Common myeloid progenitor, CD34-positive (primary cell): ENCODE data around the gene KRTAP2-3.
"Not testable (repeated sequence)": the region's sequence is repeated elsewhere in the genome, so short reads cannot be mapped to it uniquely, and the experiment has no call there.

Experiments used
- CTCF ChIA-PET: fragments of 350-600 bp; sonication (Branson Sonifier 250); formaldehyde crosslinking; loops from one replicate; lab custom pipeline; 2021; ENCODE audit warnings: antibody characterized with exemption; lab: Charles Lee
- POLR2A ChIA-PET: fragments of 350-600 bp; sonication (Branson Sonifier 250); formaldehyde crosslinking; loops from one replicate; lab custom pipeline; 2021; ENCODE audit warnings: antibody characterized with exemption; lab: Charles Lee
- DNase-seq, 3 donors: peaks; one replicate each; pipeline versions ENCODE4 v3.0.0 to v3.0.0-alpha.2; 2013
- H3K27ac ChIP-seq, 2 experiments: 1 replicate in 1 of 2; 2 replicates in 1 of 2; pipeline ENCODE4 v1.7.0; 2013; ENCODE audit warnings: inconsistent platforms in 2 of 2, low read length in 2 of 2, mild to moderate bottlenecking in 2 of 2, low read depth in 1 of 2, moderate library complexity in 1 of 2; ENCODE audit not compliant: severe bottlenecking in 2 of 2, insufficient read depth in 1 of 2, poor library complexity in 1 of 2
- H3K27me3 ChIP-seq, 5 experiments: replicated peaks in 2 of 5; 1 replicate in 3 of 5; 2 replicates in 2 of 5; pipeline versions ENCODE4 v1.6.1 to v1.7.0; 2013; ENCODE audit warnings: low read length in 4 of 5, mild to moderate bottlenecking in 2 of 5, moderate library complexity in 2 of 5, inconsistent platforms in 1 of 5; ENCODE audit not compliant: insufficient read depth in 5 of 5, control insufficient read depth in 4 of 5
- H3K36me3 ChIP-seq, 4 experiments: 1 replicate in 2 of 4; 2 replicates in 2 of 4; pipeline versions ENCODE4 v1.6.1 to v1.7.0; 2013; ENCODE audit warnings: low read length in 3 of 4, control low read depth in 1 of 4, mild to moderate bottlenecking in 1 of 4; ENCODE audit not compliant: control insufficient read depth in 4 of 4, insufficient read depth in 4 of 4
- H3K4me1 ChIP-seq, 4 experiments: 1 replicate in 3 of 4; 2 replicates in 1 of 4; pipeline versions ENCODE4 v1.6.1 to v1.7.1; 2013; ENCODE audit warnings: low read length in 3 of 4, mild to moderate bottlenecking in 3 of 4, control low read depth in 1 of 4, inconsistent platforms in 1 of 4, moderate library complexity in 1 of 4; ENCODE audit not compliant: control insufficient read depth in 4 of 4, insufficient read depth in 4 of 4; ENCODE audit errors: control extremely low read depth in 1 of 4
- H3K4me3 ChIP-seq, 7 experiments: 1 replicate in 4 of 7; 2 replicates in 3 of 7; pipeline versions ENCODE4 v1.5.1 to v1.7.0; 2013; ENCODE audit warnings: mild to moderate bottlenecking in 7 of 7, low read length in 6 of 7, moderate library complexity in 6 of 7, inconsistent platforms in 2 of 7, low read depth in 2 of 7, control low read depth in 1 of 7; ENCODE audit not compliant: insufficient read depth in 4 of 7, control insufficient read depth in 1 of 7; ENCODE audit errors: extremely low read depth in 1 of 7
- H3K9me3 ChIP-seq, 5 experiments: 1 replicate in 4 of 5; 2 replicates in 1 of 5; pipeline versions ENCODE4 v1.6.1 to v1.7.1; 2013; ENCODE audit warnings: low read length in 4 of 5, mild to moderate bottlenecking in 2 of 5, inconsistent platforms in 1 of 5, low read depth in 1 of 5, moderate library complexity in 1 of 5; ENCODE audit not compliant: control insufficient read depth in 4 of 5, insufficient read depth in 2 of 5; ENCODE audit errors: control extremely low read depth in 1 of 5
- WGBS: methylation state at CpG from one replicate; pipeline ENCODE4 v1.1.5; 2013; ENCODE audit not compliant: insufficient coverage; 5-methylcytosine and 5-hydroxymethylcytosine counted together

Gene KRTAP2-3

DNA sequence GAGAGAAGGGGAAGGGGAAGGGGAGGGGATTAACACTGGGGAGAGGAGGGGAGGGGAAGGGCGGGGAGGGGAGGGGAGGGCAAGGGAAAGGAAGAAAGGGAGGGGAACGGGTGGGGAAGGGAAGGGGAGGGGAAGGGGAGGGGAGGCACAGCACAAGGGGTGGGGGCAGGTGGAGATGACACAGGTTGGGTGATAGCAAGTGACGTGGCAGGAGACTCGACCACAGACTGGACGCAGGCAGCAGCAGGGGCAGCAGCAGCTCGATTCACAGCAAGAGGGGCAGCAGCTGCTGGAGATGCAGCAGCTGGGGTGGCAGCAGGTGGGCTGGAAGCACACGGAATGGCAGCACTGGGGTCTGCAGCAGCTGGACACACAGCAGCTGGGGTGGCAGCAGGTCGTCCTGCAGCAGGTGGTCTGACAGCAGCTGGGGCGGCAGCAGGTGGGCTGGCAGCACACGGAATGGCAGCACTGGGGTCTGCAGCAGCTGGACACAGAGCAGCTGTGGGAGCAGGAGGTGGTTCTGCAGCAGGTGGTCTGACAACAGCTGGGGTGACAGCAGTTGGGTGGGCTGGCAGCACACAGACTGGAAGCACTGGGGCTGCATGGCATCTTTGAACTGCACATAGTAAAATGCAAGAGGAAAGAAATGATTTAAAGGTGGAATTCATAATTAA is 41.8 kb upstream of the KRTAP2-3 start, which contains the start of gene KRTAP4-16:
Gene KRTAP4-16 (minus strand): TSS at position 624 of the 674 bp plus-strand sequence. CDS start 0 bp downstream, at position 624.
- CTCF ChIA-PET = no interaction called here
- Histone ChIP-seq H3K9me3 (no peaks in the 10 kb centered on the region), H3K4me3 (no peak within 1 kb of the TSS), H3K4me1 (peaks cover 0 to 8% (median 3%) of the 10 kb centered on the region in 4 experiments), H3K27ac (no peak within 1 kb of the TSS), H3K27me3 (no peaks in the 10 kb centered on the region), H3K36me3 (no peaks in the 10 kb centered on the region)
- whole genome bisulfite sequencing = 96% methylated on average over 8 of the region's 10 CpGs
- no peak for DNase-seq
- POLR2A ChIA-PET = no interaction called here

DNA sequence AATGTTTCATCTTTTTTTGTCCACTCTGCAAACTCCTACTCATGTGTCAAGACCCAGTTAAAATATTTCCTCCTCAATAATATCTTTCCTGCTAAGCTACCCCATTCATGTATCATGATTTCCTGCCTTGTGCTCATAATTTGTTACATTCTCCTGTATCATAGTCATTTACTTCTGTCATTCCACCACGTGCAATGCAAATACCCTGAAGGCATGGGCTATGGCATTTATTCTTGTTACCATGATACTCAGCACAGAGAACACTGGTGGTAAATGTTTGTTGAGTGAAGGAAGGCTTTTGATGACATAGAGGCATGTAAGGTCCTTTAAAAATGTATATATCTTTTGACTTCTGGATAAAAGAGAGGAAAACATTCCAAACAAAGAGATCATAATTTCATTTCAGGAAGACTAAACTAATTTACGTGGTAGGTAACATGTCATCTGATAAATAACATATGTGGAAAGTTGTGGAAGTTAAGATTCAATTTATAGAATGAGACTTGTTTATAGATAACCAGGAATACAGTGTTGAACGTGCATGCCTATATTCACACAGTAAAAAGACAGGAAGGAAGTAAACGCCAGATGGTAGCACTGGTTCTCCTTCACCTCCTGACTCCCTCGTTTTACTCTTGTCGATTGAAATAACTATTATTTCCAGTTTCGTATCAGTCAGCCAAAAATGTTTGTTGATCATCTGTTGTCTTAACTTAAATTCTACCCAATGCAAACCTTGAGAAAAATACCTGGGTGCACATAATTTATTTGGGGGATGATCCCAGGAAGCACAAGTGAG is 40.0 kb upstream of the KRTAP2-3 start:
- H3K27me3 ChIP-seq, H3K9me3 ChIP-seq, H3K36me3 ChIP-seq, H3K4me3 ChIP-seq, POLR2A ChIA-PET, CTCF ChIA-PET, H3K4me1 ChIP-seq, H3K27ac ChIP-seq: not testable (repeated sequence)
- peak in 2 of 3 donors; percentile 41 to 62 for DNase-seq
- WGBS = no CpG with 5 or more reads among the region's 7 CpGs

DNA sequence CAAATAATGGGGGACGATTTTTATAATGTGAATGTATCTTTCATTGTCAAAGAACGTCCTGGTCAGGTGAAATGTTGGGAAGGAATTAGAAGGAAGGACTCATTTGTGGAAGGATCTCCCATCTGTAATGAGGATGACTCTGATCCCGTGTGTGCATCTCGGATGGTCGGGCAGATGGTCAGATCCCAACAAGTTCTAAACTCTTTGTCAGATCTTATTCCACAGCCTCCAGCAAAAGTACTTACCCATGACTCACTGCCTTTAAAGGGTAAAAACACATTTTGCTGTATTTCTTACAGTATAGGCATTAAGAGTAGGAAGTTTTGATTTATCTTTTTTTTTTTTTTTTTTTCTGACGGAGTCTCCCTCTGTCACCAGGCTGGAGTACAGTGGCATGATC is 38.6 kb upstream of the KRTAP2-3 start:
- peaks cover 0 to 8% (median 3%) of the 10 kb centered on the region in 4 experiments for H3K4me1 ChIP-seq
- H3K36me3 ChIP-seq = no peaks in the 10 kb centered on the region
- no peaks in the 10 kb centered on the region for H3K27me3 ChIP-seq
- no peak overlapping the region for H3K27ac ChIP-seq
- peaks cover 0 to 4% (median 3%) of the 10 kb centered on the region in 5 experiments for H3K9me3 ChIP-seq
- CTCF ChIA-PET = no interaction called here
- 100% methylated on average over 1 of the region's 6 CpGs for WGBS
- POLR2A ChIA-PET = no interaction called here
- no peak for DNase-seq
- no peak overlapping the region for H3K4me3 ChIP-seq

DNA sequence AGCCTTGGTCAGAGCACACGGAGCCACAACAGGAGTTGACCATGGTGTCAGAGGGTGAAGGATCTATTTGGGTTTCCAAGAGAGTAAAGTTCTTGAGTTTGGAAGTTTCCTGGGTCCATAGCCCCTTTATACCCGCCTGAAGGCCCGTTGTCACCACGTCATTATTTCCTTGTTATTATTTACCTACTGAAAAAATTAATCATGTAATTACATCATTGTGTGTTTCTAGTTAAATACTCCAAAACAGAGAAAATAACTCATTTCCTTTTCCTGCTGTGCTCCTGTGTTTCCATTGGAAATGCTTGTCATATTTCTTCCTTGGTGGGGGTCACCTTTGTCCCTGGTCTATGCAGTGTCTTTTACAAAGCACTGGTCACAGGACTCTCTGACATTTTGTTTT is 38.1 kb upstream of the KRTAP2-3 start, which contains the start of gene KRTAP4-8:
Gene KRTAP4-8 (minus strand): TSS at position 101 of the 400 bp plus-strand sequence. CDS start 58 bp downstream, at position 43.
- no peak for DNase-seq
- POLR2A ChIA-PET = no interaction called here
- WGBS = 100% methylated on average over 1 of the region's 4 CpGs
- peaks cover 0 to 4% (median 3%) of the 10 kb centered on the region in 5 experiments for H3K9me3 ChIP-seq
- peaks cover 0 to 8% (median 3%) of the 10 kb centered on the region in 4 experiments for H3K4me1 ChIP-seq
- no peaks in the 10 kb centered on the region for H3K36me3 ChIP-seq
- H3K27ac ChIP-seq = no peak within 1 kb of the TSS
- CTCF ChIA-PET = no interaction called here
- no peak within 1 kb of the TSS for H3K4me3 ChIP-seq
- no peaks in the 10 kb centered on the region for H3K27me3 ChIP-seq

DNA sequence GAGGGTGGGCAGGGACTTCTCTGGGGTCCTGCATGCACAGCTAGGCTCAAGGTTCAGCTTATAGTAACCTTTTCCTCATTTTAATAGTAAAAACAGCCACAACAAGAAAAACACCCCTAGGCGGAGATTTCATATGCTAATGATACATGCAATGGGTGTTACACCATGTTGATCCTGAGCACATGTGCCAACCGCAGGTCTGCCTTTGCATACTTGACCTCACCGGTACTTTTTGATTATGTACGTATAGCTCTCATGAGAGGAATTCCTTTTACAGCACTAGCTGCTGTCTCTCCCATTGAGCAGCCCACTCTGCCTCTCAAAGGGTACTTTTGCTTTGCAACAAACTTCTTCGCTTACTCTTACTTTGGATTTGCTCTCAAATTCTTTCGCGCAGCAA is 36.1 kb upstream of the KRTAP2-3 start:
- H3K27me3 ChIP-seq = no peaks in the 10 kb centered on the region
- CTCF ChIA-PET = no interaction called here
- 95% methylated on average over 4 of the region's 7 CpGs for WGBS
- H3K27ac ChIP-seq = no peak overlapping the region
- peaks cover 0 to 9% (median 3%) of the 10 kb centered on the region in 5 experiments for H3K9me3 ChIP-seq
- peaks cover 0 to 8% (median 3%) of the 10 kb centered on the region in 4 experiments for H3K4me1 ChIP-seq
- POLR2A ChIA-PET = no interaction called here
- H3K4me3 ChIP-seq = no peak overlapping the region
- DNase-seq = no peak
- H3K36me3 ChIP-seq = no peaks in the 10 kb centered on the region

DNA sequence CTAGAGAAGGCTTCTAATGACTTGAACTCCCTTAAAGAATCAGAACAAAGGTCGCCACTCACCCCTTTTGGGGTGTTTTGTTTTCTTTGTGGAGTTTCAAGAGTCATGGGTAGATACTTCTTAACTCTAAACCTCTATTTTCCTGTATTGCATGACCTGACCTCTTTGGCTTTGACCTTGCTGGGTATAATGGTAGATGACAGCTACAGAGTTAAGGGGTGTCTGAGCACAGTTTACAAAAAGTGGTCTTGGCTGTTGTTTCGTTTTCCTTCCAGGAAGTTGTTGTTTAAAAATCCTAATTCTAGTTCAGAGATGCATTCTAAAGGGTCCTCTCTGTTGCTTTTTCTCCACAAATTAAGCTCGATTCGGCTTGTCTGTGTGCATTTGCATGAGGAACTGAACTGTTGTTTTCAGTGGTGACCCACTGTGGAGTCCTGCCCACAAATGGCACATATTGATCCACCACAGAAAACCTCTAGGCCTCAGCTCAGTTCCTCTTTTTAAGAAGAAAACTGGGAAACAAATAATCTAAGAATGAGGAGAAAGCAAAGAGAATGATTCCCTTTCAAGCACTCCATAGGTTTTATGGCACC is 28.9 kb upstream of the KRTAP2-3 start:
- DNase-seq, H3K9me3 ChIP-seq, H3K27me3 ChIP-seq, H3K4me3 ChIP-seq, H3K27ac ChIP-seq, H3K4me1 ChIP-seq, POLR2A ChIA-PET, H3K36me3 ChIP-seq, CTCF ChIA-PET: not testable (repeated sequence)
- WGBS = 0% methylated on average over 1 of the region's 4 CpGs
